Measurements from ENCODE around the gene DAGLA. TPM values are rescaled to one million over a fixed set of nuclear protein-coding genes. Genes with fewer than 3 reads are reported as not detected.

The DAGLA gene
- total and polyA plus RNA-seq, 2 donors (not counting 1 experiment from before 2014, with no cell fraction given) = 0.06 TPM; not detected in 1

GRCh38 chr11:61773809-61774208, 93.6 kb downstream of the DAGLA start:
- H3K9me3 Mint-ChIP-seq (ENCODE audit: insufficient read depth) = no peaks in the 10 kb centered on the region
- ChIA-PET POLR2A (no interaction called here), CTCF (no interaction called here)
- TF ChIP-seq CTCF (IDR thresholded peaks at IDR 0.05) (no peak), EZH2 (IDR thresholded peaks at IDR 0.05; ENCODE audit: borderline replicate concordance, insufficient read depth, low read depth, low read length, poor library complexity, severe bottlenecking) (no peak)
- H3K27me3 Mint-ChIP-seq = peaks cover 12% of the 10 kb centered on the region
- H3K27me3 ChIP-seq (replicated peaks in 1 of 4; ENCODE audit: control extremely low read depth in 1 of 4, control insufficient read depth in 3 of 4, insufficient read depth in 4 of 4, low read length in 3 of 4) = peaks cover 0 to 6% (median 0%) of the 10 kb centered on the region in 4 experiments
- H3K36me3 ChIP-seq (replicated peaks in 1 of 2; ENCODE audit: control extremely low read depth in 1 of 2, control insufficient read depth in 1 of 2, extremely low read depth in 1 of 2, insufficient read depth in 2 of 2, low read length in 1 of 2) = no peaks in the 10 kb centered on the region
- no peak overlapping the region for H3K9ac ChIP-seq (ENCODE audit: low read length)
- no peak overlapping the region for H3K4me3 ChIP-seq (ENCODE audit: control extremely low read depth in 1 of 5, extremely low read depth in 1 of 5, insufficient read depth in 1 of 5, low read depth in 2 of 5, low read length in 4 of 5)
- H3K9me3 ChIP-seq (ENCODE audit: control extremely low read depth in 1 of 3, control insufficient read depth in 2 of 3, insufficient read depth in 1 of 3, low read length in 2 of 3) = no peaks in the 10 kb centered on the region
- no peak for ATAC-seq (ENCODE audit: low read depth)
- peaks cover 17% of the 10 kb centered on the region for H3K4me1 Mint-ChIP-seq
- peaks cover 13 to 15% of the 10 kb centered on the region in 2 donors for H3K4me1 ChIP-seq (ENCODE audit: control insufficient read depth in 2 of 2, insufficient read depth in 2 of 2, low read length in 2 of 2)
- no peak overlapping the region for H3K27ac Mint-ChIP-seq
- intact Hi-C loops (cut with micrococcal nuclease) = no loop called here
- no peak overlapping the region for H3K4me3 Mint-ChIP-seq
- 93% methylated on average over 15 of the region's 18 CpGs for WGBS (ENCODE audit: insufficient coverage)
- H3K79me2 ChIP-seq (ENCODE audit: control insufficient read depth, insufficient read depth, low read length) = no peaks in the 10 kb centered on the region
- H3K27ac ChIP-seq (ENCODE audit: low read length in 2 of 2) = no peak overlapping the region
- H3K4me2 ChIP-seq (replicated peaks; ENCODE audit: low read depth, low read length, poor library complexity, severe bottlenecking) = no peak overlapping the region
- H2AFZ ChIP-seq (ENCODE audit: insufficient read depth, low read depth, low read length, poor library complexity, severe bottlenecking) = no peak overlapping the region
- no peak for DNase-seq
- no peaks in the 10 kb centered on the region for H4K20me1 ChIP-seq (ENCODE audit: control insufficient read depth, insufficient read depth, low read length, poor library complexity, severe bottlenecking)

- no peaks in the 10 kb centered on the region for H3K79me2 ChIP-seq (ENCODE audit: control insufficient read depth, insufficient read depth, low read length)
- H4K20me1 ChIP-seq (ENCODE audit: control insufficient read depth, insufficient read depth, low read length, poor library complexity, severe bottlenecking) = no peaks in the 10 kb centered on the region
- no peak overlapping the region for H3K4me3 ChIP-seq (ENCODE audit: control extremely low read depth in 1 of 5, extremely low read depth in 1 of 5, insufficient read depth in 1 of 5, low read depth in 2 of 5, low read length in 4 of 5)
- H3K27me3 ChIP-seq (replicated peaks in 1 of 4; ENCODE audit: control extremely low read depth in 1 of 4, control insufficient read depth in 3 of 4, insufficient read depth in 4 of 4, low read length in 3 of 4) = peaks cover 0 to 8% (median 0%) of the 10 kb centered on the region in 4 experiments
- no peaks in the 10 kb centered on the region for H3K9me3 ChIP-seq (ENCODE audit: control extremely low read depth in 1 of 3, control insufficient read depth in 2 of 3, insufficient read depth in 1 of 3, low read length in 2 of 3)
- peaks cover 13 to 15% of the 10 kb centered on the region in 2 donors for H3K4me1 ChIP-seq (ENCODE audit: control insufficient read depth in 2 of 2, insufficient read depth in 2 of 2, low read length in 2 of 2)
- TF ChIP-seq CTCF (IDR thresholded peaks at IDR 0.05) (no peak), EZH2 (IDR thresholded peaks at IDR 0.05; ENCODE audit: borderline replicate concordance, insufficient read depth, low read depth, low read length, poor library complexity, severe bottlenecking) (no peak)
- Mint-ChIP-seq H3K9me3 (ENCODE audit: insufficient read depth) (no peaks in the 10 kb centered on the region), H3K4me1 (peaks cover 17% of the 10 kb centered on the region), H3K27me3 (peaks cover 12% of the 10 kb centered on the region), H3K4me3 (no peak overlapping the region), H3K27ac (no peak overlapping the region)
- no peak for DNase-seq
- intact Hi-C loops (cut with micrococcal nuclease) = no loop called here
- ChIA-PET CTCF (no interaction called here), POLR2A (no interaction called here)
- H3K36me3 ChIP-seq (replicated peaks in 1 of 2; ENCODE audit: control extremely low read depth in 1 of 2, control insufficient read depth in 1 of 2, extremely low read depth in 1 of 2, insufficient read depth in 2 of 2, low read length in 1 of 2) = no peaks in the 10 kb centered on the region
- H3K4me2 ChIP-seq (replicated peaks; ENCODE audit: low read depth, low read length, poor library complexity, severe bottlenecking) = no peak overlapping the region
- ATAC-seq (ENCODE audit: low read depth) = no peak
- no peak overlapping the region for H3K9ac ChIP-seq (ENCODE audit: low read length)
- 85% methylated on average over 8 of the region's 12 CpGs for WGBS (ENCODE audit: insufficient coverage)
- no peak overlapping the region for H3K27ac ChIP-seq (ENCODE audit: low read length in 2 of 2)
- no peak overlapping the region for H2AFZ ChIP-seq (ENCODE audit: insufficient read depth, low read depth, low read length, poor library complexity, severe bottlenecking)
Measured at GRCh38 chr11:61774411-61774810, 94.2 kb downstream of the DAGLA start.
